Fibroblast of lung (primary cell): ENCODE data around the gene ST8SIA6. TPM values are rescaled to one million over a fixed set of nuclear protein-coding genes. Genes with fewer than 3 reads are reported as not detected.

ENCODE experiments used
- DNase-seq, 2 donors: peaks; one replicate each; pipeline versions ENCODE4 v3.0.0 to v3.0.0-alpha.2; 2010; ENCODE audit warnings: low read depth in 2 of 2
- H2AFZ ChIP-seq: 2 replicates; pipeline ENCODE4 v1.5.1; 2012; ENCODE audit warnings: low read length, control low read depth, inconsistent platforms
- H3K27ac ChIP-seq: 2 replicates; pipeline ENCODE4 v1.5.1; 2011; ENCODE audit warnings: low read length, control low read depth; ENCODE audit not compliant: insufficient read depth
- H3K27me3 ChIP-seq: 2 replicates; pipeline ENCODE4 v1.5.1; 2011; ENCODE audit warnings: mild to moderate bottlenecking, low read length; ENCODE audit not compliant: control insufficient read depth, insufficient read depth
- H3K36me3 ChIP-seq: 2 replicates; pipeline ENCODE4 v1.5.1; 2011; ENCODE audit warnings: low read length; ENCODE audit not compliant: control insufficient read depth, insufficient read depth
- H3K4me1 ChIP-seq: 2 replicates; pipeline ENCODE4 v1.5.1; 2011; ENCODE audit warnings: low read length; ENCODE audit not compliant: control insufficient read depth, insufficient read depth; ENCODE audit errors: extremely low read depth
- H3K4me2 ChIP-seq: 2 replicates; pipeline ENCODE4 v1.5.1; 2011; ENCODE audit warnings: low read length, control low read depth; ENCODE audit not compliant: insufficient read depth; ENCODE audit errors: extremely low read depth
- H3K4me3 ChIP-seq, 4 experiments: fragments of 200-600 bp in 1 of 4; sonication (generic) in 1 of 4; replicated peaks in 1 of 4; 2 replicates each; pipeline ENCODE4 v1.5.1; 2011 to 2016; ENCODE audit warnings: low read length in 4 of 4, low read depth in 3 of 4, mild to moderate bottlenecking in 3 of 4, control low read depth in 2 of 4, inconsistent platforms in 1 of 4, mixed read lengths in 1 of 4; ENCODE audit not compliant: insufficient read depth in 1 of 4; ENCODE audit errors: control extremely low read depth in 1 of 4
- H3K79me2 ChIP-seq: 2 replicates; pipeline ENCODE4 v1.5.1; 2012; ENCODE audit warnings: mild to moderate bottlenecking, low read length, inconsistent platforms; ENCODE audit not compliant: control insufficient read depth, insufficient read depth
- H3K9ac ChIP-seq: 2 replicates; pipeline ENCODE4 v1.5.1; 2011; ENCODE audit warnings: mild to moderate bottlenecking, low read length, control low read depth; ENCODE audit not compliant: insufficient read depth
- H3K9me3 ChIP-seq: 2 replicates; pipeline ENCODE4 v1.5.1; 2012; ENCODE audit warnings: low read depth, low read length; ENCODE audit not compliant: control insufficient read depth, insufficient read depth
- H4K20me1 ChIP-seq: 2 replicates; pipeline ENCODE4 v1.5.1; 2011; ENCODE audit warnings: low read length; ENCODE audit not compliant: control insufficient read depth, insufficient read depth; ENCODE audit errors: extremely low read depth
- EZH2 ChIP-seq: IDR thresholded peaks from 2 replicates; pipeline ENCODE4 v1.5.1; 2012; ENCODE audit warnings: low read length, control low read depth, mild to moderate bottlenecking; ENCODE audit errors: missing control alignments
- polyA plus RNA-seq, 2 donors: library from polyadenylated mRNA; depleted of rRNA in 1 of 2; stranded (reverse) in 1 of 2; unstranded in 1 of 2; fragments of >200 nt; gene quantifications; 2 replicates each; pipeline ENCODE4 v1.2.1, GENCODE V29; 2011 to 2012; ENCODE audit warnings: missing spikeins in 1 of 2
- total RNA-seq: library from RNA; depleted of rRNA; stranded (reverse); fragments of >200 nt; gene quantifications from 2 replicates; pipeline ENCODE4 v1.2.1, GENCODE V29; 2014
- TF ChIP-seq, protein P1 (sequence below), 2 donors: IDR thresholded peaks in 1 of 2; conservative IDR thresholded peaks in 1 of 2; 1 replicate in 1 of 2; 2 replicates in 1 of 2; pipeline ENCODE4 v1.5.1; 2011 to 2012; ENCODE audit warnings: low read length in 2 of 2, control low read depth in 1 of 2, inconsistent platforms in 1 of 2, low read depth in 1 of 2, mild to moderate bottlenecking in 1 of 2

The ST8SIA6 gene
- total and polyA plus RNA-seq, 2 donors (not counting 1 experiment from before 2014, with no cell fraction given) = under 0.01 to 0.05 TPM

GRCh38 chr10:17429490-17429889 is 24.9 kb downstream of the ST8SIA6 start:
- Histone ChIP-seq H3K27me3 (peaks cover 15% of the 10 kb centered on the region), H3K9me3 (no peaks in the 10 kb centered on the region), H2AFZ (no peak overlapping the region)

GRCh38 chr10:17428351-17429097 is 25.9 kb downstream of the ST8SIA6 start:
- Histone ChIP-seq H3K9me3 (no peaks in the 10 kb centered on the region), H3K4me2 (no peak overlapping the region), H3K9ac (no peak overlapping the region), H2AFZ (no peak overlapping the region), H3K36me3 (no peaks in the 10 kb centered on the region), H3K4me1 (no peaks in the 10 kb centered on the region), H4K20me1 (no peaks in the 10 kb centered on the region), H3K27ac (no peak overlapping the region), H3K27me3 (peaks cover 15% of the 10 kb centered on the region), H3K79me2 (no peaks in the 10 kb centered on the region), H3K4me3 (no peak overlapping the region)
- no peak for DNase-seq
- no peak for TF ChIP-seq EZH2
- TF ChIP-seq, protein P1, sequence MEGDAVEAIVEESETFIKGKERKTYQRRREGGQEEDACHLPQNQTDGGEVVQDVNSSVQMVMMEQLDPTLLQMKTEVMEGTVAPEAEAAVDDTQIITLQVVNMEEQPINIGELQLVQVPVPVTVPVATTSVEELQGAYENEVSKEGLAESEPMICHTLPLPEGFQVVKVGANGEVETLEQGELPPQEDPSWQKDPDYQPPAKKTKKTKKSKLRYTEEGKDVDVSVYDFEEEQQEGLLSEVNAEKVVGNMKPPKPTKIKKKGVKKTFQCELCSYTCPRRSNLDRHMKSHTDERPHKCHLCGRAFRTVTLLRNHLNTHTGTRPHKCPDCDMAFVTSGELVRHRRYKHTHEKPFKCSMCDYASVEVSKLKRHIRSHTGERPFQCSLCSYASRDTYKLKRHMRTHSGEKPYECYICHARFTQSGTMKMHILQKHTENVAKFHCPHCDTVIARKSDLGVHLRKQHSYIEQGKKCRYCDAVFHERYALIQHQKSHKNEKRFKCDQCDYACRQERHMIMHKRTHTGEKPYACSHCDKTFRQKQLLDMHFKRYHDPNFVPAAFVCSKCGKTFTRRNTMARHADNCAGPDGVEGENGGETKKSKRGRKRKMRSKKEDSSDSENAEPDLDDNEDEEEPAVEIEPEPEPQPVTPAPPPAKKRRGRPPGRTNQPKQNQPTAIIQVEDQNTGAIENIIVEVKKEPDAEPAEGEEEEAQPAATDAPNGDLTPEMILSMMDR (conservative IDR thresholded peaks at IDR 0.05 in 1 of 2, IDR thresholded peaks at IDR 0.05 in 1 of 2; ENCODE audit: low read depth in 1 of 2, low read length in 2 of 2) = no peak

More at GRCh38 chr10:17429490-17429889, 24.9 kb downstream of the ST8SIA6 start:
- Histone ChIP-seq H3K79me2 (no peaks in the 10 kb centered on the region), H4K20me1 (no peaks in the 10 kb centered on the region), H3K4me3 (no peak overlapping the region), H3K9ac (no peak overlapping the region), H3K36me3 (no peaks in the 10 kb centered on the region), H3K4me2 (no peak overlapping the region), H3K27ac (no peak overlapping the region), H3K4me1 (no peaks in the 10 kb centered on the region)
- no peak for DNase-seq
- TF ChIP-seq, protein P1 (conservative IDR thresholded peaks at IDR 0.05 in 1 of 2, IDR thresholded peaks at IDR 0.05 in 1 of 2; ENCODE audit: low read depth in 1 of 2, low read length in 2 of 2) = no peak
- TF ChIP-seq EZH2 = no peak

- no peak overlapping the region for H3K4me2 ChIP-seq
- no peak overlapping the region for H3K27ac ChIP-seq
- H3K9ac ChIP-seq = no peak overlapping the region
- no peak overlapping the region for H3K4me3 ChIP-seq
- no peaks in the 10 kb centered on the region for H3K9me3 ChIP-seq
- H2AFZ ChIP-seq = no peak overlapping the region
- no peaks in the 10 kb centered on the region for H3K4me1 ChIP-seq
- TF ChIP-seq EZH2 = no peak
- TF ChIP-seq, protein P1 (conservative IDR thresholded peaks at IDR 0.05 in 1 of 2, IDR thresholded peaks at IDR 0.05 in 1 of 2; ENCODE audit: low read depth in 1 of 2, low read length in 2 of 2) = no peak
- peaks cover 12% of the 10 kb centered on the region for H3K27me3 ChIP-seq
- no peaks in the 10 kb centered on the region for H4K20me1 ChIP-seq
- no peaks in the 10 kb centered on the region for H3K36me3 ChIP-seq
- no peaks in the 10 kb centered on the region for H3K79me2 ChIP-seq
- no peak for DNase-seq
These were observed 26.6 kb downstream of the ST8SIA6 start for GRCh38 chr10:17427666-17428350.
